Testis (tissue), 3 donors: ENCODE results near the gene PRPF6. TPM values are rescaled to one million over a fixed set of nuclear protein-coding genes. Genes with fewer than 3 reads are reported as not detected.
A peak's percentile ranks its signal among the peaks of the same experiment; 100 is the strongest.

Experiments used
- DNase-seq: peaks from one replicate; pipeline ENCODE4 v3.0.0-alpha.2; 2019
- H3K27ac ChIP-seq, 2 donors: fragments of 200-600 bp; sonication (generic); one replicate each; pipeline ENCODE4 v1.5.1; 2019
- H3K27me3 ChIP-seq: fragments of 200-600 bp; sonication (generic); one replicate; pipeline ENCODE4 v1.5.1; 2019
- H3K36me3 ChIP-seq: fragments of 200-600 bp; sonication (generic); one replicate; pipeline ENCODE4 v1.5.1; 2017; ENCODE audit warnings: low read depth; ENCODE audit errors: missing control alignments
- H3K4me1 ChIP-seq: fragments of 200-600 bp; sonication (generic); one replicate; pipeline ENCODE4 v1.5.1; 2019
- H3K4me3 ChIP-seq, 2 donors: fragments of 200-600 bp; sonication (generic); one replicate each; pipeline ENCODE4 v1.5.1; 2017 to 2019
- H3K9me3 ChIP-seq: fragments of 200-600 bp; sonication (generic); one replicate; pipeline ENCODE4 v1.5.1; 2017
- CTCF ChIP-seq, 3 experiments: fragments of 450-650 bp in 2 of 3; fragments of 200-600 bp in 1 of 3; sonication (generic) in 1 of 3; IDR thresholded peaks; one replicate each; pipeline ENCODE4 v1.5.1; 2016 to 2019; ENCODE audit warnings: antibody characterized with exemption in 3 of 3, mild to moderate bottlenecking in 2 of 3, moderate library complexity in 1 of 3
- POLR2A ChIP-seq: fragments of 450-650 bp; IDR thresholded peaks from one replicate; pipeline ENCODE4 v1.6.1; 2017; ENCODE audit warnings: antibody characterized with exemption, mild to moderate bottlenecking, moderate library complexity
- WGBS, 2 donors: methylation state at CpG; one replicate each; pipeline ENCODE4 v1.1.5; 2018; 5-methylcytosine and 5-hydroxymethylcytosine counted together
- intact Hi-C: fragments of 100-400 bp; cut with DNase I; formaldehyde crosslinking; loops from one replicate; pipeline ENCODE4 v1.15.1; 2023; ENCODE audit warnings: low total_unique reads
- polyA plus RNA-seq: library from polyadenylated mRNA; stranded (reverse); fragments of 350-450 nt; fragmentation: Illumina TruSeq; extraction: RNeasy Lipid Tissue Mini Kit (QIAGEN cat#74804); gene quantifications from one replicate; pipeline ENCODE4 v1.2.3, GENCODE V29; 2014; ENCODE audit warnings: low read depth, low replicate concordance; ENCODE audit not compliant: insufficient read depth
- total RNA-seq, 2 donors: library from RNA; depleted of rRNA; stranded (reverse); fragments of >200 nt; gene quantifications; one replicate each; pipeline ENCODE4 v1.2.3, GENCODE V29; 2016

PRPF6 gene
- total and polyA plus RNA-seq, 3 donors from 2014 or later, result 106 to 114 (median 107) TPM

- H3K9me3 ChIP-seq, result no peaks in the 10 kb centered on the region
- no peaks in the 10 kb centered on the region for H3K27me3 ChIP-seq
- H3K27ac ChIP-seq, result peak overlapping the region; percentile 87 to 95
- H3K4me3 ChIP-seq, result peak overlapping the region; percentile 88 to 96
- peak; percentile 60 for DNase-seq
- intact Hi-C loops, result no loop called here
- no peaks in the 10 kb centered on the region for H3K36me3 ChIP-seq
- TF ChIP-seq CTCF (IDR thresholded peaks at IDR 0.05) (peak; percentile 30 to 36 (median 32)), POLR2A (no peak)
- 0% methylated on average over 16 to 29 of the region's 31 CpGs for WGBS, 2 donors
- peaks cover 59% of the 10 kb centered on the region for H3K4me1 ChIP-seq
Measured at GRCh38 chr20:63955281-63955826, 25.6 kb upstream of the PRPF6 start.

- DNase-seq, result peak; percentile 93
- Histone ChIP-seq H3K4me1 (peaks cover 52% of the 10 kb centered on the region), H3K4me3 (peak within 1 kb of the TSS; percentile 88 to 96), H3K9me3 (no peaks in the 10 kb centered on the region), H3K27ac (peak within 1 kb of the TSS; percentile 87 to 95), H3K27me3 (no peaks in the 10 kb centered on the region), H3K36me3 (no peaks in the 10 kb centered on the region)
- no peak for TF ChIP-seq CTCF (IDR thresholded peaks at IDR 0.05)
- peak; percentile 24 for TF ChIP-seq POLR2A
- intact Hi-C loops, result no loop called here
- 0% methylated on average over 12 to 73 of the region's 105 CpGs for WGBS, 2 donors
Measured at GRCh38 chr20:63955827-63956663, 24.9 kb upstream of the PRPF6 start, which contains the start of gene UCKL1. Gene UCKL1 (minus strand): TSS chr20:63956416. CDS start chr20:63956372, 44 bp downstream.

GRCh38 chr20:63956664-63957003 is 24.3 kb upstream of the PRPF6 start:
- H3K27me3 ChIP-seq, result no peaks in the 10 kb centered on the region
- no peaks in the 10 kb centered on the region for H3K9me3 ChIP-seq
- peak overlapping the region; percentile 49 to 88 for H3K4me3 ChIP-seq
- H3K36me3 ChIP-seq, result no peaks in the 10 kb centered on the region
- peaks cover 46% of the 10 kb centered on the region for H3K4me1 ChIP-seq
- TF ChIP-seq CTCF (IDR thresholded peaks at IDR 0.05) (no peak), POLR2A (no peak)
- whole genome bisulfite sequencing, 2 donors, result 1 to 4% methylated on average over 14 to 15 of the region's 15 CpGs
- intact Hi-C loops, result no loop called here
- no peak for DNase-seq
- H3K27ac ChIP-seq, result peak overlapping the region; percentile 21 to 46

GRCh38 chr20:63957004-63957689 is 23.8 kb upstream of the PRPF6 start:
- no peaks in the 10 kb centered on the region for H3K27me3 ChIP-seq
- peak; percentile 77 for DNase-seq
- no peaks in the 10 kb centered on the region for H3K9me3 ChIP-seq
- no peaks in the 10 kb centered on the region for H3K36me3 ChIP-seq
- peaks cover 41% of the 10 kb centered on the region for H3K4me1 ChIP-seq
- TF ChIP-seq POLR2A, result no peak
- intact Hi-C loops, result no loop called here
- 4% methylated on average over 24 to 28 of the region's 28 CpGs for WGBS, 2 donors
- H3K4me3 ChIP-seq, result peak overlapping the region; percentile 49 to 88
- H3K27ac ChIP-seq, result peak overlapping the region; percentile 21 to 46
